HG03439 (cell line): ENCODE results near the gene SCN8A.

ENCODE experiments used
- ATAC-seq: cut with Tn5 transposase; IDR thresholded peaks from one replicate; pipeline ENCODE4 v1.9.1; 2021; ENCODE audit warnings: mild to moderate bottlenecking, moderate library complexity; ENCODE audit not compliant: unreplicated experiment

Gene SCN8A

GRCh38 chr12:51847643-51848325 is 256.8 kb downstream of the SCN8A start:
- ATAC-seq, result no peak

DNA sequence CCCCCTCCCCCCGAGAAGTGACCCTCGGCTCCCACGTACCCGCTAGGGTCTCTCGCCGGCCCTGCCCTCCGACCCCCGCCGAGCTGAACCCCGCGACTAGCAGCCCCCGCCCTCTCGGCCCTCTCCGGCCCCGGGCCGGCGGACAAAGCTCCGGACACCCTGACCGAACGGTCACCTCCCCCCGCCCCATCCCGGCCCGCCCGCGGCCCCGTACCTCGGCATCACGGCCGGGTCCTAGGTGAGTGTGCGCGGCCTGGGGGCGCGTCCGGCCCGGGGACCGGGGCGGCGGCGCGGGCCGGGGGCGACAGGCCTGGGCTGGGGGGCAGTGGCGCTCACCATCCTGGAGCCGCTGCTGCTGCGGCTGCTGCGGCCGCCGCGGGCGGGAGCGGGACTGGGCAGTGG is 257.3 kb downstream of the SCN8A start, which contains the start of gene FIGNL2:
Gene FIGNL2 (minus strand): TSS at position 393 of the 402 bp plus-strand sequence. CDS start 26,305 bp downstream, outside the sequence.
- no peak for ATAC-seq

- no peak for ATAC-seq
Measured at GRCh38 chr12:51848841-51849735, 258.1 kb downstream of the SCN8A start.

GRCh38 chr12:51850081-51850964 is 259.3 kb downstream of the SCN8A start:
- no peak for ATAC-seq

DNA sequence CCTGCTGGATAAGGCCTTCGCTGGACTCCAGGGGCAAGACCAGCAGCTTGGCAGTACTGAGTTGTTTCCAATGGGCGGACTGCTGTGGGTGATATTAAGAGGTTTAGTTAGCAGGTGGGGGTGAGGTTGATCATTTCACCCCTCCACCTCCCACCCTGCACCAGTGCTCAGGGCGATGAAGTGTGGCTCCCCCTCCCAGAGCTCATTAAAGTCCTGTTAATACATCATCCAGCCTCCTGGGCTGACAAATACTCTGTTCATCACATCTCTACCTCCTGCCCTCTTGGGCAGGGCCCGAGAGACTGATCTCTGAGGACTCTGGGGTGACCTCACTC is 259.9 kb downstream of the SCN8A start:
- ATAC-seq, result no peak

DNA sequence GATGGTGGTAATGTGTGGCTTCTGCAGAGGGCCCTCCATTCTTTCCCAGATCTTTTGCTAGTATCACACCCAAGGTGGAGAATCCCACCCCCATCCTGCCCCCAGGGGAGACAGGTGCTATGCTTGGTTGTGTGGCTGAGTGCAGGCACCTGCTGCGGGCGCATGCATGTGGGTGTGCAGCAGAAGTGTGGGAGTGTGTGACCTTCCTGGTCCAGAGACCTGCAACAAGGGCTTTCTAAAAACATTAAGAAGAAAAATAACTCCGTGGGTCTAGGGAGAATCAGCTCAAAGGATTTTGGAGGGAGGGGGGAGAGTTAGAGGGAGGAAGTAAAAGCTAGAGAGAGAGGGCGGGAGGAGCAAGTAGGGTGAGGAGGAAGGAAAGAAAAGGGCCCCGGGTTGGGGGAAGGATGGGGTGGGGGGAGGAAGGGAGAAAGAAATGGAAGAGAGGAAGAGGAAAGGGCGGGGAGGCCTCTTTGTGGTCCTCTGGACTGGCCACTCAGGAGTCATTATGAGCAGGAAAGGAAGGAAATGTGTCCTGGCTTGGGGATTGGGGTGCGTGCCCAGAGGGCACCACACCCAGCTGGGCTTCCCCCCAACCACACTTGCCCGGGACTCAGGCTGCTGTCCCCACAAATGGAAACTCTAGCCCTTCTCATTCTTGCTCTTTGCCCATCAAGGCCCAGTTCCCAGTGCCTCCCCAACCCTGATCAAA is 260.5 kb downstream of the SCN8A start:
- no peak for ATAC-seq

GRCh38 chr12:51852404-51853137 is 261.5 kb downstream of the SCN8A start:
- no peak for ATAC-seq

GRCh38 chr12:51855586-51856428 is 264.8 kb downstream of the SCN8A start:
- no peak for ATAC-seq

DNA sequence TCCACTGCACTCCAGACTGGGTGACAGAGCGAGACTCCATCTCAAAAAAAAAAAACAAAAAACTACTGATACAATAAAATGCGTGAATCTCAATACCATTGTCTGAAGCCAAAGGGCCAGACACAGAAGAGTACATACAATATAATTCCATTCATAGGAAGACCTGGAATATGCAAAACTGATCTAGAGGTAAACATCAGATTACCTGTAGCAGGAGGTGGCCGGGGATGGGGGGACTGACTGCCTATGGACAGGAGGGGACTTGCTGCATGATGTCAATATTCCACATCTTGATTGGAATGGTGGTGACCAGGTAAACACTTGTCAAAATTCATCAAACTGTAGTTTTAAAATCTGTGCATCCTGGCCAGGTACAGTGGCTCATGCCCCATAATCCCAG is 270.0 kb downstream of the SCN8A start:
- ATAC-seq, result no peak
